Neural progenitor cell (in vitro differentiated cells): Measurements from ENCODE around the gene GNB1. TPM values are rescaled to one million over a fixed set of nuclear protein-coding genes. Genes with fewer than 3 reads are reported as not detected.
A peak's percentile ranks its signal among the peaks of the same experiment; 100 is the strongest.

ENCODE experiments used
- DNase-seq: peaks from one replicate; pipeline ENCODE4 v3.0.0-alpha.2; 2016; ENCODE audit warnings: low spot score
- H2AFZ ChIP-seq: fragments of 200-600 bp; sonication (generic); replicated peaks from 2 replicates; pipeline ENCODE4 v1.6.1; 2016; ENCODE audit warnings: antibody characterized with exemption
- H3F3A ChIP-seq: fragments of 200-600 bp; sonication (generic); 2 replicates; pipeline ENCODE4 v1.6.1; 2016; ENCODE audit warnings: antibody characterized with exemption, low read depth
- H3K27ac ChIP-seq: fragments of 200-600 bp; sonication (generic); 2 replicates; pipeline ENCODE4 v1.5.1; 2016; ENCODE audit warnings: mild to moderate bottlenecking
- H3K27me3 ChIP-seq: fragments of 200-600 bp; sonication (generic); 2 replicates; pipeline ENCODE4 v1.6.1; 2016; ENCODE audit warnings: mild to moderate bottlenecking, moderate library complexity
- H3K36me3 ChIP-seq: fragments of 200-600 bp; sonication (generic); 2 replicates; pipeline ENCODE4 v1.5.1; 2016
- H3K4me1 ChIP-seq: fragments of 200-600 bp; sonication (generic); 2 replicates; pipeline ENCODE4 v1.6.1; 2016; ENCODE audit warnings: mixed run types
- H3K4me2 ChIP-seq: fragments of 200-600 bp; sonication (generic); 2 replicates; pipeline ENCODE4 v1.6.1; 2016
- H3K4me3 ChIP-seq: fragments of 200-600 bp; sonication (generic); 2 replicates; pipeline ENCODE4 v1.5.1; 2016
- H3K79me2 ChIP-seq: fragments of 200-600 bp; sonication (generic); 2 replicates; pipeline ENCODE4 v1.6.1; 2016; ENCODE audit warnings: low read depth
- H3K9ac ChIP-seq: fragments of 200-600 bp; sonication (generic); 2 replicates; pipeline ENCODE4 v1.6.1; 2016
- H3K9me3 ChIP-seq: fragments of 200-600 bp; sonication (generic); 2 replicates; pipeline ENCODE4 v1.5.1; 2016; ENCODE audit warnings: low read depth
- H4K20me1 ChIP-seq: fragments of 200-600 bp; sonication (generic); 2 replicates; pipeline ENCODE4 v1.6.1; 2016; ENCODE audit warnings: low read depth
- H3K27ac Mint-ChIP-seq: 3 replicates; pipeline ENCODE4 v1.8.0; 2021; ENCODE audit warnings: mixed read lengths
- H3K27me3 Mint-ChIP-seq: 2 replicates; pipeline ENCODE4 v1.8.0; 2022; ENCODE audit warnings: low read depth, mild to moderate bottlenecking, inconsistent platforms, moderate library complexity, mixed read lengths; ENCODE audit not compliant: insufficient read depth
- H3K36me3 Mint-ChIP-seq: 3 replicates; pipeline ENCODE4 v1.8.0; 2021; ENCODE audit warnings: mixed read lengths
- H3K4me1 Mint-ChIP-seq: 3 replicates; pipeline ENCODE4 v1.8.0; 2021; ENCODE audit warnings: mixed read lengths
- H3K4me3 Mint-ChIP-seq: 3 replicates; pipeline ENCODE4 v1.8.0; 2021; ENCODE audit warnings: mild to moderate bottlenecking, moderate library complexity, mixed read lengths
- H3K9me3 Mint-ChIP-seq: 3 replicates; pipeline ENCODE4 v1.8.0; 2020; ENCODE audit warnings: mixed read lengths
- CTCF ChIP-seq: fragments of 200-600 bp; sonication (generic); IDR thresholded peaks from 2 replicates; pipeline ENCODE4 v1.5.1; 2017; ENCODE audit warnings: antibody characterized with exemption, mild to moderate bottlenecking
- EZH2 ChIP-seq: fragments of 200-600 bp; sonication (generic); IDR thresholded peaks from 2 replicates; pipeline ENCODE4 v1.6.1; 2017; ENCODE audit warnings: antibody characterized with exemption, mild to moderate bottlenecking, moderate library complexity
- EZH2phosphoT487 ChIP-seq: fragments of 200-600 bp; sonication (generic); IDR thresholded peaks from 2 replicates; pipeline ENCODE4 v1.6.1; 2017; ENCODE audit warnings: antibody characterized with exemption
- total RNA-seq: library from RNA; depleted of rRNA; stranded (reverse); fragments of >200 nt; gene quantifications from 2 replicates; pipeline ENCODE4 v1.2.3, GENCODE V29; 2015; ENCODE audit warnings: low replicate concordance

Gene GNB1
- total RNA-seq, 1 donor from 2014 or later = 175 TPM

DNA sequence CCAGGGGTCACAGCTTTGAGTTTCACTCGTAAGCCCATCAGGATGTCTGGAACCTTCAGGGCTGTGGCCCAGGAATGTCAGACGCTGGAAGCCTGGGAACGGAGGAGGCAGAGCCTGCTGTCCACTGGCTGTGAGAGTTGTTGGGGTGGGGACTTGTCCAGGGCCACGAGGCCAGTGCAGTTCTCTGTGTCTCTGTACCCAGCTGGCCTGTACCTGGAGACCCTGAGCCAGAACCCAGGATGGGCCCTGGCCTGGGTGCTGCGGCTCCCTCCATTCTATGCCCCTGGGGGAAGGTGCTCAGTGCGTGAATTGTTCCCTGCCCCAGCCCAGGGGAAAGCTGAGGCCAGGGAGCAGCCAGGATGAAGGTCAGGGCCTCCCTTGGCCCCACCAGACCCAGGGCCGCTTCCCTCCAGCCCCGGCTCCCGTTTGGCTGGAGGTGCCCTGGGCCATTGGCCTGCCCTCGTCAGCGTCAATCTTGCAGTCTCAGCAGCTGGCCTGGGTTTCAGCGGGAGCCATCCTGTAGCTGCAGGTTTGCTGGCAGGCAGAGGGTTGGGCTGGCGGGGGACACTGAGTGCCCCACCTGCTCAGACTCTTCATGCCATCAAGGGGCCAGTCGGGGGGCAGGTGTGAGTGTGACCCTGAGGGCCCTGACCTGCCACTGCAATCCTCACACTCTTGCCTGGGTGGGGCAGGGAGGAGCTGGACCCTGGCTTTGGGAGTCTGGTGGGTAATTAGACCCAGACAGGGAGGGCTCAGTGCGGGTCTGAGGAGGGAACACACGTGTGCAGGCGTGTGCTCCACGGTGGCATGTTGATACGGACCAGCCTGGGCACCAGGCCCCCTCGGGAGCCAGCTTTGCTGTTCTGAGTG lies 23.4 kb upstream of the GNB1 start:
- H3K4me1 ChIP-seq = peaks cover 12% of the 10 kb centered on the region
- H4K20me1 ChIP-seq = no peaks in the 10 kb centered on the region
- H3K4me3 ChIP-seq = no peak overlapping the region
- H2AFZ ChIP-seq = no peak overlapping the region
- DNase-seq = no peak
- no peaks in the 10 kb centered on the region for H3K9me3 Mint-ChIP-seq
- peaks cover 11% of the 10 kb centered on the region for H3K27me3 ChIP-seq
- peaks cover 13% of the 10 kb centered on the region for H3K27me3 Mint-ChIP-seq
- no peaks in the 10 kb centered on the region for H3K9me3 ChIP-seq
- H3F3A ChIP-seq = peaks cover 17% of the 10 kb centered on the region
- H3K9ac ChIP-seq = no peak overlapping the region
- TF ChIP-seq CTCF (no peak), EZH2 (no peak), EZH2phosphoT487 (no peak)
- H3K27ac ChIP-seq = no peak overlapping the region
- no peaks in the 10 kb centered on the region for H3K36me3 Mint-ChIP-seq
- H3K4me2 ChIP-seq = no peak overlapping the region
- H3K27ac Mint-ChIP-seq = peak overlapping the region; percentile 37
- H3K4me1 Mint-ChIP-seq = peaks cover 21% of the 10 kb centered on the region
- no peak overlapping the region for H3K4me3 Mint-ChIP-seq
- H3K36me3 ChIP-seq = no peaks in the 10 kb centered on the region
- no peaks in the 10 kb centered on the region for H3K79me2 ChIP-seq

DNA sequence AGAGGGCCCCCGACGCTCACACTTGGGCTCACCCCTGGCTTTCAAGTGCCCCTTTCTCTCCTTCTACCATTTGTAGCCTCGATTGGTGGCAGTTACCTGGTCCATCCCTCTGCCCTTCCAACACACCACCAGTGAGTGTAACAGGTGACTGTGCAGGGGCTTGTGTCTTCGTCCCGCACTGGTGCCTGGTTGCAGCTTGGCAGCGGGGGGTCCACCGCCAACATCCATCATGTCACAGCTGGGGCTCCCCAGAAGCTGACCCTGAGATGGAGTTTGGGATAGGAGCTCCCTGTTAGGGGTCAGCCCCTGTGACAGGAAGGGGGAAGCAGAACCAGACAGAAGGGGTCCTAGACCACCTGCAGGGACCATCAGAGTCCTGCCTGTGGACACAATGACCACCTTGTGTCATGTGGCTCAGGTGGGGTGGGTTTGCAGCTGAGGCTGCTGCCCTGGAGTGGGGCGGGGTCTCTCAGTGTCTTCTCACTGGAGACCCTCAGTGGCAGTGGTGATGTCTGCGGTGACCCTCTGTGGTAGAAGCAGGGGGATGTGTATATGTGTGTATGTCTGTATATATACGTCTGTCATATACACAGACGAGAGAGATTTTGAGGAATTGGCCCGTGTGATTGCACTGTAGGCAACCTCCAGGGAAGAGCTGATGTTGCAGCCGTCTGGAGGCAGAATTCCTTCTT lies 20.6 kb upstream of the GNB1 start:
- Mint-ChIP-seq H3K4me1 (peaks cover 18% of the 10 kb centered on the region), H3K27me3 (peaks cover 13% of the 10 kb centered on the region), H3K4me3 (peak overlapping the region; percentile 74), H3K36me3 (no peaks in the 10 kb centered on the region), H3K27ac (no peak overlapping the region), H3K9me3 (no peaks in the 10 kb centered on the region)
- H3K4me3 ChIP-seq = no peak overlapping the region
- TF ChIP-seq CTCF (no peak), EZH2 (no peak), EZH2phosphoT487 (no peak)
- no peak overlapping the region for H3K27ac ChIP-seq
- no peak overlapping the region for H3K9ac ChIP-seq
- peaks cover 8% of the 10 kb centered on the region for H3K4me1 ChIP-seq
- H2AFZ ChIP-seq = no peak overlapping the region
- H3F3A ChIP-seq = peaks cover 9% of the 10 kb centered on the region
- no peaks in the 10 kb centered on the region for H3K27me3 ChIP-seq
- H3K36me3 ChIP-seq = no peaks in the 10 kb centered on the region
- no peak for DNase-seq
- H3K4me2 ChIP-seq = no peak overlapping the region
- H3K79me2 ChIP-seq = no peaks in the 10 kb centered on the region
- no peaks in the 10 kb centered on the region for H4K20me1 ChIP-seq
- no peaks in the 10 kb centered on the region for H3K9me3 ChIP-seq

DNA sequence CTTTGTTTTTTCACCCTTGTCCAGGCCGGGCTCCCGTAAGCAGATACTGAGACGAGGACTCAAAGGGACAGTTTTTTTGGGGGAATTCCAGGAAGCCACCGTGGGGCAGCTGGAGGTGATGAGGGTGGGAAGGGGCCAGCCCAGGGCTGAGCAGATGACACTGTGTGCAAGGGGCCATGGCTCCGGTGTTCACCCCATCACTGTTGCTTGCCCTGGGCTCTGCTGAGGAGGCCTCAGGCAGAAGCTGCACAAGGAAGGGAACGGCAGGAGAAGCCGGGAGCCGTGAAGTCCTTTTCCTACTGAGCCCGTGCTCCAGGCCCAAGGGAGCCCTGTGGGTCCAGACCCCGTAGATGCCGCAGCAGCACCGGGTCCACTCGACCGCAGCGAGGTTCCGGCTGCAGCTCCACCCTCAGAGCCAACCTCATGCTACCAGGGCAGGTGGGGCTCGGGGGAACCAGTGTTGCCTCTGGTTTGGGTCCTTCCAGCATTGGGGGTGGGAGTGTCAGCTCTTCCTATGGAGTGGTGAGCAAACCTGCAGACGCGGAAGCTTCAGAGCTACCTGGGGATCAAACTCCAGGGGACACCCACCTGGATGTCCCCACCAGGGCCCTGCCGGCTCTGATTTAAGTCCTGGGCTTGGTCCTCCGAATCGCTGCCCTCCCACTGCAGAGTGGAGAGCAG lies 19.9 kb upstream of the GNB1 start:
- Histone ChIP-seq H4K20me1 (no peaks in the 10 kb centered on the region), H3K4me1 (peaks cover 8% of the 10 kb centered on the region), H3K27ac (no peak overlapping the region), H2AFZ (no peak overlapping the region), H3K79me2 (no peaks in the 10 kb centered on the region), H3K27me3 (no peaks in the 10 kb centered on the region), H3K4me2 (no peak overlapping the region), H3F3A (peaks cover 13% of the 10 kb centered on the region), H3K36me3 (no peaks in the 10 kb centered on the region), H3K4me3 (no peak overlapping the region), H3K9ac (no peak overlapping the region), H3K9me3 (no peaks in the 10 kb centered on the region)
- peak overlapping the region; percentile 51 for H3K27ac Mint-ChIP-seq
- TF ChIP-seq EZH2 (no peak), EZH2phosphoT487 (no peak), CTCF (no peak)
- H3K4me3 Mint-ChIP-seq = peak overlapping the region; percentile 79
- H3K36me3 Mint-ChIP-seq = no peaks in the 10 kb centered on the region
- no peaks in the 10 kb centered on the region for H3K9me3 Mint-ChIP-seq
- H3K27me3 Mint-ChIP-seq = peaks cover 15% of the 10 kb centered on the region
- no peak for DNase-seq
- peaks cover 24% of the 10 kb centered on the region for H3K4me1 Mint-ChIP-seq
